ENCODE results near the gene MVB12B.

The MVB12B gene

GRCh38 chr9:126309427-126310189 lies 17.0 kb upstream of the MVB12B start:
- TF ChIP-seq, protein P1, sequence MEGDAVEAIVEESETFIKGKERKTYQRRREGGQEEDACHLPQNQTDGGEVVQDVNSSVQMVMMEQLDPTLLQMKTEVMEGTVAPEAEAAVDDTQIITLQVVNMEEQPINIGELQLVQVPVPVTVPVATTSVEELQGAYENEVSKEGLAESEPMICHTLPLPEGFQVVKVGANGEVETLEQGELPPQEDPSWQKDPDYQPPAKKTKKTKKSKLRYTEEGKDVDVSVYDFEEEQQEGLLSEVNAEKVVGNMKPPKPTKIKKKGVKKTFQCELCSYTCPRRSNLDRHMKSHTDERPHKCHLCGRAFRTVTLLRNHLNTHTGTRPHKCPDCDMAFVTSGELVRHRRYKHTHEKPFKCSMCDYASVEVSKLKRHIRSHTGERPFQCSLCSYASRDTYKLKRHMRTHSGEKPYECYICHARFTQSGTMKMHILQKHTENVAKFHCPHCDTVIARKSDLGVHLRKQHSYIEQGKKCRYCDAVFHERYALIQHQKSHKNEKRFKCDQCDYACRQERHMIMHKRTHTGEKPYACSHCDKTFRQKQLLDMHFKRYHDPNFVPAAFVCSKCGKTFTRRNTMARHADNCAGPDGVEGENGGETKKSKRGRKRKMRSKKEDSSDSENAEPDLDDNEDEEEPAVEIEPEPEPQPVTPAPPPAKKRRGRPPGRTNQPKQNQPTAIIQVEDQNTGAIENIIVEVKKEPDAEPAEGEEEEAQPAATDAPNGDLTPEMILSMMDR (IDR thresholded peaks at IDR 0.05; ENCODE audit: control insufficient read depth, insufficient read depth, low read depth, low read length, missing control alignments): no peak
- DNase-seq (ENCODE audit: low read depth): no peak
- no peak overlapping the region for H3K4me3 ChIP-seq (ENCODE audit: control insufficient read depth, low read depth, low read length)

DNA sequence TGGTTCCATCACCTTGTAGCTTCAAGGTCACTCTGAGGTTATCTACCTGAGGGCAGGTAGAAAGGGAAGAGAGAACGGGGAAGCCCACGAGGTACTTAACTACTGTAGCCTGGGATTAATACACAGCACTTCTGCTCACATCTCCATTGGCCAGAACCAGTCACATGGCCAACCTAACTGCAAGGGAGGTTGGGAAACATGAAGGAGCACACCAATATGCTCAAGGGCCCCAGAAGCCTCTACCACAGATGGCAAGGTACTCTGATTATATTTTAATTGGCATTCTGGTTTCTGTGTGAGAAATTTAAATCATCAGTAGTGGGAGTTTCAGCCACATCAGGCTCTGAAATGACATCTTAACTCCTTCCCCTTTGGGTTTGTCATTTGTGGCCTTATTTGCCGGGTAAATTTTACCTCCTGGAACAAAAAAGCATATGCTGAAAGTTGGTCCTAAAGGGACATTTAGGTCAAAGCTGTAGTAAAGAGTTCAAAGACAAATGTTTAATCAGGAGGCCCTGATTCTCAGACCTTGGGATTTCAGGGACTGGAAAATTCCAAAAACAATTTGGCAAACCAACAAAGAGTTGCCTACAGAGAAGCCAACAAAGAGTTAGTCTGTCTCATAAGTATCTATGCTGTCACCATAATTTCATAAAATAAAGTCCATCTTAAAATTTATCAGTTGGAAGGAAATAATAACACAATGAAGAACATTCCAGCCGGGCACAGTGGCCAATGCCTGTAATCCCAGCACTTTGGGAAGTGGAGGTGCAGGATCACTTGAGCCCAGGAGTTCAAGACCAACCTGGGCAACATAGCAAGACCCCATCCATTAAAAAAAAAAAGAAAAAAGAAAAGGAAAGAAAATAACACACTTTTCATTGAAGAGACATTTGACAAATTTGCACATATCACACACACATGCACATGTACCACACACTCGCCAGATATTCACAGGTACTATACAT lies 13.8 kb upstream of the MVB12B start:
- DNase-seq (ENCODE audit: low read depth): no peak
- TF ChIP-seq, protein P1 (IDR thresholded peaks at IDR 0.05; ENCODE audit: control insufficient read depth, insufficient read depth, low read depth, low read length, missing control alignments): no peak
- no peak overlapping the region for H3K4me3 ChIP-seq (ENCODE audit: control insufficient read depth, low read depth, low read length)

DNA sequence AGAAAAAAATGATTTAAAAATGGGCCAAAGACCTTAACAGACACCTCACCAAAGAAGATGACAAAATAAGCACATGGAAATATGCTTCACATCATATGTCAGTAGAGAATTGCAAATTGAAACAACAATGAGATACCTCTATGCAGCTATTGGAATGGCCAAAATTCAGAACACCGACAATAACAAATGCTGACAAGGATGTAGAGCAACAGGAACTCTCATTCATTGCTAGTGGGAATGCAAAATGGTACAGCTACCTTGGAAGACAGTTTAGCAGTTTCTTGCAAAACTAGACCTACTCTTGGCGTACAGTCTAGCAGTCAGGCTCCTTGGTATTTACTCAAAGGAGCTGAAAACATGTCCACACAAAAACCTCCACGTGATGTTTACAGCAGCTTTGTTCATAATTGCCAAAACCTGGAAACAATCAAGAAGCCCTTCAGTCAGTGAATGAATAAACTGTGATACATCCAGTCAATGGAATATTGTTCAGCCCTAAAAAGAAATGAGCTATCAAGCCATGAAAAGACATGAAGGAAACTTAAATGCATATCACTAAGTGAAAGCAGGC lies 10.5 kb upstream of the MVB12B start:
- TF ChIP-seq, protein P1 (IDR thresholded peaks at IDR 0.05; ENCODE audit: control insufficient read depth, insufficient read depth, low read depth, low read length, missing control alignments): no peak
- no peak for DNase-seq (ENCODE audit: low read depth)
- no peak overlapping the region for H3K4me3 ChIP-seq (ENCODE audit: control insufficient read depth, low read depth, low read length)

- H3K4me3 ChIP-seq (ENCODE audit: control insufficient read depth, low read depth, low read length): no peak overlapping the region
- no peak for DNase-seq (ENCODE audit: low read depth)
- TF ChIP-seq, protein P1 (IDR thresholded peaks at IDR 0.05; ENCODE audit: control insufficient read depth, insufficient read depth, low read depth, low read length, missing control alignments): peak; percentile 46
Measured at GRCh38 chr9:126317513-126317912, 9.1 kb upstream of the MVB12B start.

- TF ChIP-seq, protein P1 (IDR thresholded peaks at IDR 0.05; ENCODE audit: control insufficient read depth, insufficient read depth, low read depth, low read length, missing control alignments): no peak
- no peak for DNase-seq (ENCODE audit: low read depth)
- no peak overlapping the region for H3K4me3 ChIP-seq (ENCODE audit: control insufficient read depth, low read depth, low read length)
Measured at GRCh38 chr9:126318858-126319257, 7.8 kb upstream of the MVB12B start.

DNA sequence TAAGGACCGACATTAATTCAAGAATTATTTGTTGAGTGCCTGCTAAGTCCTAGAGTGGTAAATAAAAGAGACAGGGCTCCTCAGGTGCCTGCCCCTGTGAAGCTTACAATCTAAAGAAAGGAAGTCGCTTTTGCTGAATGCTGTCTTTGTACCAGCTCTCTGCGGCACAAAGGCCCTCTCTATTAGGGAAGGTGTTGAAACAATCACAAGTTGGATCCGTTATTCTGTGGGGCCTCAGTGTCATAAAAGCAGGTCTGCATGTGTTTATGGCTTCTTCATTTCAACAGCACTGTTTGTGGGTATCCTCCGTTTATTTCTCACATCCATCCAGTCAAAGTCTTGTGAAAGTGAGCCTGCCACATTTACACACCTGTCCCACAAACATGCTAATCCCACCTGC lies 7.0 kb upstream of the MVB12B start:
- H3K4me3 ChIP-seq (ENCODE audit: control insufficient read depth, low read depth, low read length): no peak overlapping the region
- no peak for DNase-seq (ENCODE audit: low read depth)
- TF ChIP-seq, protein P1 (IDR thresholded peaks at IDR 0.05; ENCODE audit: control insufficient read depth, insufficient read depth, low read depth, low read length, missing control alignments): no peak

All from AG09309 (cell line).